Measurements from ENCODE around the gene MAMDC2. TPM values are rescaled to one million over a fixed set of nuclear protein-coding genes. Genes with fewer than 3 reads are reported as not detected.
"Not testable (repeated sequence)": the region's sequence is repeated elsewhere in the genome, so short reads cannot be mapped to it uniquely, and the experiment has no call there.

Gene MAMDC2
- total RNA-seq, 1 donor from 2014 or later: 0.60 TPM

GRCh38 chr9:70035691-70036090 is 8.0 kb upstream of the MAMDC2 start:
- Mint-ChIP-seq H3K9me3 (ENCODE audit: low read depth) (peaks cover 6% of the 10 kb centered on the region), H3K4me3 (ENCODE audit: low read depth) (no peak overlapping the region), H3K4me1 (ENCODE audit: low read depth) (no peaks in the 10 kb centered on the region), H3K27ac (no peak overlapping the region), H3K27me3 (peaks cover 25% of the 10 kb centered on the region), H3K36me3 (ENCODE audit: insufficient read depth) (peaks cover 3% of the 10 kb centered on the region)
- no peak for DNase-seq (ENCODE audit: low spot score, unreplicated experiment)
- TF ChIP-seq, protein P1, sequence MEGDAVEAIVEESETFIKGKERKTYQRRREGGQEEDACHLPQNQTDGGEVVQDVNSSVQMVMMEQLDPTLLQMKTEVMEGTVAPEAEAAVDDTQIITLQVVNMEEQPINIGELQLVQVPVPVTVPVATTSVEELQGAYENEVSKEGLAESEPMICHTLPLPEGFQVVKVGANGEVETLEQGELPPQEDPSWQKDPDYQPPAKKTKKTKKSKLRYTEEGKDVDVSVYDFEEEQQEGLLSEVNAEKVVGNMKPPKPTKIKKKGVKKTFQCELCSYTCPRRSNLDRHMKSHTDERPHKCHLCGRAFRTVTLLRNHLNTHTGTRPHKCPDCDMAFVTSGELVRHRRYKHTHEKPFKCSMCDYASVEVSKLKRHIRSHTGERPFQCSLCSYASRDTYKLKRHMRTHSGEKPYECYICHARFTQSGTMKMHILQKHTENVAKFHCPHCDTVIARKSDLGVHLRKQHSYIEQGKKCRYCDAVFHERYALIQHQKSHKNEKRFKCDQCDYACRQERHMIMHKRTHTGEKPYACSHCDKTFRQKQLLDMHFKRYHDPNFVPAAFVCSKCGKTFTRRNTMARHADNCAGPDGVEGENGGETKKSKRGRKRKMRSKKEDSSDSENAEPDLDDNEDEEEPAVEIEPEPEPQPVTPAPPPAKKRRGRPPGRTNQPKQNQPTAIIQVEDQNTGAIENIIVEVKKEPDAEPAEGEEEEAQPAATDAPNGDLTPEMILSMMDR (IDR thresholded peaks at IDR 0.05; ENCODE audit: unreplicated experiment): no peak

- Mint-ChIP-seq H3K4me3 (ENCODE audit: low read depth) (no peak overlapping the region), H3K27ac (no peak overlapping the region), H3K4me1 (ENCODE audit: low read depth) (no peaks in the 10 kb centered on the region), H3K9me3 (ENCODE audit: low read depth) (peaks cover 6% of the 10 kb centered on the region), H3K36me3 (ENCODE audit: insufficient read depth) (peaks cover 3% of the 10 kb centered on the region), H3K27me3 (peaks cover 34% of the 10 kb centered on the region)
- DNase-seq (ENCODE audit: low spot score, unreplicated experiment): no peak
- TF ChIP-seq, protein P1 (IDR thresholded peaks at IDR 0.05; ENCODE audit: unreplicated experiment): no peak
Observed at GRCh38 chr9:70036641-70037040, 7.0 kb upstream of the MAMDC2 start.

DNA sequence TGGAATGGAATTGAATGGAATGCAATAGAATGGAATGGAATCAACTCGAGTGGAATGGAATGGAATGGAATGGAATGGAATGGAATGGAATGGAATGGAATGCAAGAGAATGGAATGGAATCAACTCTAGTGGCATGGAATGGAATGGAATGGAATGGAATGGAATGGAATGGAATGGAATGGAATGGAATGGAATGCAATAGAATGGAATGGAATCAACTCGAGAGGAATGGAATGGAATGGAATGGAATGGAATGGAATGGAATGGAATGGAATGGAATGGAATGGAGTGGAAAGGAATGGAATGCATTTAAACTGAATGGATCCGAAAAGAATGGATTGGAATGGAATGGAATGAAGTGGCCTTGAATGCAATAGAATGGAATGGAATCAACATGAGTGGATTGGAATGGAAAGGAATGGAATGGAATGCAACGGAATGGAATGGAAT is 5.5 kb upstream of the MAMDC2 start:
- DNase-seq (ENCODE audit: low spot score, unreplicated experiment): not testable (repeated sequence)

DNA sequence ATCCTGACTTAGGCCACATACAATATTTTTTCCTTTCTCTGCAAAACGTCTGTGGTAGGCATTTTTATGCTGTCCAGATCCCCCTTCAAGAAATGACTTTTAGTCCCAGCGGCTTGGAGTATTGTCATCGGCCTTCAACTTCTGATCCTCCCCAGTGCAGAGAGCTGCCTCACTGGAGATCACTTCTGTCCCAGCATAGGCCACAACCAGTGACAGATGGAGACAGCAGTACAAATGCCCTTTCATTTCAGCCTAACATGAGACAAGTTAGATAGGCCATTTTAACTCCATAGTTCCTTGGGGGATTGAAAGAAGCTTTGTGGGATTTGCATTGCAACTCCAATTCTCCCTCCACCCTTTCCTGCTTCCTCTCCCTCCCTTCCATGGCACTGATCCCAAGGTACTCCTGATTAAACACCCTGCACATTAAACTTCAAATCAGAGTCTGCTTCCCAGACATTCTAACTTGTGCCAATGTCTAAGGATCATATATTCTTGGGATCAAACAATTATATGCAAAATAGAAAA is 3.2 kb upstream of the MAMDC2 start:
- H3K27ac Mint-ChIP-seq: no peak overlapping the region
- H3K4me1 Mint-ChIP-seq (ENCODE audit: low read depth): peaks cover 12% of the 10 kb centered on the region
- no peak overlapping the region for H3K4me3 Mint-ChIP-seq (ENCODE audit: low read depth)
- H3K9me3 Mint-ChIP-seq (ENCODE audit: low read depth): peaks cover 6% of the 10 kb centered on the region
- TF ChIP-seq, protein P1 (IDR thresholded peaks at IDR 0.05; ENCODE audit: unreplicated experiment): no peak
- H3K36me3 Mint-ChIP-seq (ENCODE audit: insufficient read depth): peaks cover 3% of the 10 kb centered on the region
- H3K27me3 Mint-ChIP-seq: peaks cover 70% of the 10 kb centered on the region
- DNase-seq (ENCODE audit: low spot score, unreplicated experiment): no peak

More for the DNA sequence above, 5.5 kb upstream of the MAMDC2 start:
- peaks cover 50% of the 10 kb centered on the region for H3K27me3 Mint-ChIP-seq
- not testable (repeated sequence) for H3K36me3 Mint-ChIP-seq (ENCODE audit: insufficient read depth); H3K27ac Mint-ChIP-seq; H3K4me1 Mint-ChIP-seq (ENCODE audit: low read depth); H3K9me3 Mint-ChIP-seq (ENCODE audit: low read depth); H3K4me3 Mint-ChIP-seq (ENCODE audit: low read depth)

DNA sequence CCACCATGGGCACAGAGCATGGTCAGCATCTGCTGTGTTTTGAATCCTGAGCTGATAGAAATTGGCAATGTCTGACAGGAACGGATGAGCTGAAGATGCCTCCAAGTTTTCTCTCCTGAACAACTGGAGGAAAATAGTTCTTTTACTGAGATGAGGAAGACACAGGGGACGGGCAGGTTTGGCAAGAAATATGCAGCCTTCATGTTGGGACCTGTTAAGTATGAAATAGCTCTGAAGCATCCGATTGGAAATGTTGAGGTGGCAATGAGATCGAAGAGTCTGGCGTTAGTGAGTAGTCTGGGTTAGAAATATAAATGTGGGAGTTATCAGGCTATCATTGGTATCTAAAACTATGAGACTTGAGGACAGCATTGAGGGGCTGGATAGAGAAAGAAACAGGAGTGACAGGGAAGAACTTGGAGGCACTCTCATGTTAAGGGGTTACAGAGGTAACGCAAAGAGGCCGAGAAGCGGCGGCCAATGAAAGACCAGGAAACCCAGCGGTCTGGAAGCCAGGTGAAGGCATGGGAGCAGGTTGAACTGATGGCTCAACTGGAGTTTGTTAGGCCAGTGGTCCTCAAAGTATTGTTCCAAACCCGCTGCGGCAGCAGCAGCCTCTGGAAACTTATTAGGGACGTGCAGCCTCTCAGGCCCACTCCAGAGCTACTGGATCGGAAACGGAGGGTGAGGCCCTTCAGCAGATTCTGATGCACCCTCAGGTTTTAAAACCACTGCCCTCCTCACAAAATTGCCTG is 1.0 kb upstream of the MAMDC2 start:
- DNase-seq (ENCODE audit: low spot score, unreplicated experiment): no peak
- Mint-ChIP-seq H3K27ac (no peak overlapping the region), H3K4me3 (ENCODE audit: low read depth) (no peak overlapping the region), H3K9me3 (ENCODE audit: low read depth) (peaks cover 6% of the 10 kb centered on the region), H3K4me1 (ENCODE audit: low read depth) (peaks cover 12% of the 10 kb centered on the region), H3K36me3 (ENCODE audit: insufficient read depth) (peaks cover 3% of the 10 kb centered on the region), H3K27me3 (peaks cover 86% of the 10 kb centered on the region)
- TF ChIP-seq, protein P1 (IDR thresholded peaks at IDR 0.05; ENCODE audit: unreplicated experiment): no peak

GRCh38 chr9:70043285-70043684 is 363 bp upstream of the MAMDC2 start:
- Mint-ChIP-seq H3K27me3 (peaks cover 88% of the 10 kb centered on the region), H3K9me3 (ENCODE audit: low read depth) (peaks cover 1% of the 10 kb centered on the region), H3K4me3 (ENCODE audit: low read depth) (peak overlapping the region; percentile 62), H3K4me1 (ENCODE audit: low read depth) (peaks cover 12% of the 10 kb centered on the region), H3K27ac (no peak overlapping the region), H3K36me3 (ENCODE audit: insufficient read depth) (no peaks in the 10 kb centered on the region)
- TF ChIP-seq, protein P1 (IDR thresholded peaks at IDR 0.05; ENCODE audit: unreplicated experiment): no peak
- DNase-seq (ENCODE audit: low spot score, unreplicated experiment): no peak

All from progenitor cell of endocrine pancreas (in vitro differentiated cells).